HEK293 (cell line): Measurements from ENCODE around the gene ARMC12.

ENCODE experiments used
- AEBP2 ChIP-seq: fragments of 450-650 bp; formaldehyde crosslinking; IDR thresholded peaks from 2 replicates; pipeline ENCODE4 v1.5.1; 2016; ENCODE audit warnings: missing biosample characterization, missing genetic modification characterization, borderline replicate concordance
- BCL11B ChIP-seq: fragments of 450-650 bp; formaldehyde crosslinking; IDR thresholded peaks from 2 replicates; pipeline ENCODE4 v1.5.1; 2016; ENCODE audit warnings: low read depth, missing biosample characterization, missing genetic modification characterization
- ELK4 ChIP-seq: IDR thresholded peaks from 2 replicates; pipeline ENCODE4 v1.6.1; 2011; ENCODE audit warnings: mild to moderate bottlenecking, low read depth, low read length, borderline replicate concordance
- INSM2 ChIP-seq: fragments of 450-650 bp; formaldehyde crosslinking; IDR thresholded peaks from 2 replicates; pipeline ENCODE4 v1.5.1; 2016; ENCODE audit warnings: missing biosample characterization, missing genetic modification characterization
- PATZ1 ChIP-seq: fragments of 450-650 bp; formaldehyde crosslinking; IDR thresholded peaks from 2 replicates; pipeline ENCODE4 v1.5.1; 2016; ENCODE audit warnings: missing biosample characterization, missing genetic modification characterization
- SCRT2 ChIP-seq: fragments of 450-650 bp; formaldehyde crosslinking; IDR thresholded peaks from 2 replicates; pipeline ENCODE4 v1.5.1; 2016; ENCODE audit warnings: missing biosample characterization, missing genetic modification characterization
- SETDB1 ChIP-seq: IDR thresholded peaks from one replicate; pipeline ENCODE4 v1.6.1; 2017; ENCODE audit warnings: mild to moderate bottlenecking, low read length, moderate library complexity, mixed read lengths; ENCODE audit not compliant: insufficient read length
- SP7 ChIP-seq: fragments of 450-650 bp; formaldehyde crosslinking; IDR thresholded peaks from 2 replicates; pipeline ENCODE4 v1.5.1; 2016; ENCODE audit warnings: missing biosample characterization, missing genetic modification characterization
- ZBTB49 ChIP-seq: fragments of 450-650 bp; formaldehyde crosslinking; IDR thresholded peaks from 2 replicates; pipeline ENCODE4 v1.5.1; 2016; ENCODE audit warnings: missing biosample characterization, missing genetic modification characterization, low read depth
- ZBTB8A ChIP-seq: fragments of 450-650 bp; formaldehyde crosslinking; IDR thresholded peaks from 2 replicates; pipeline ENCODE4 v1.5.1; 2016; ENCODE audit warnings: missing biosample characterization, missing genetic modification characterization
- ZEB2 ChIP-seq: fragments of 450-650 bp; formaldehyde crosslinking; IDR thresholded peaks from 2 replicates; pipeline ENCODE4 v1.5.1; 2016; ENCODE audit warnings: missing biosample characterization, missing genetic modification characterization
- ZNF114 ChIP-seq: fragments of 450-650 bp; formaldehyde crosslinking; IDR thresholded peaks from 2 replicates; pipeline ENCODE4 v1.5.0; 2017; ENCODE audit warnings: missing biosample characterization, missing genetic modification characterization
- ZNF138 ChIP-seq: fragments of 450-650 bp; formaldehyde crosslinking; IDR thresholded peaks from 2 replicates; pipeline ENCODE4 v1.5.1; 2016; ENCODE audit warnings: missing biosample characterization, missing genetic modification characterization, borderline replicate concordance
- ZNF18 ChIP-seq: fragments of 450-650 bp; formaldehyde crosslinking; IDR thresholded peaks from 2 replicates; pipeline ENCODE4 v1.5.1; 2016; ENCODE audit warnings: missing biosample characterization, missing genetic modification characterization
- ZNF248 ChIP-seq: fragments of 450-650 bp; formaldehyde crosslinking; IDR thresholded peaks from 2 replicates; pipeline ENCODE4 v1.5.1; 2017; ENCODE audit warnings: missing biosample characterization, missing genetic modification characterization
- ZNF311 ChIP-seq: fragments of 450-650 bp; formaldehyde crosslinking; IDR thresholded peaks from 2 replicates; pipeline ENCODE4 v1.5.1; 2017; ENCODE audit warnings: missing biosample characterization, missing genetic modification characterization, borderline replicate concordance
- ZNF423 ChIP-seq: fragments of 450-650 bp; formaldehyde crosslinking; IDR thresholded peaks from 2 replicates; pipeline ENCODE4 v1.5.1; 2016; ENCODE audit warnings: missing biosample characterization, missing genetic modification characterization
- ZNF623 ChIP-seq: fragments of 450-650 bp; formaldehyde crosslinking; IDR thresholded peaks from 2 replicates; pipeline ENCODE4 v1.5.1; 2016; ENCODE audit warnings: missing biosample characterization, missing genetic modification characterization
- ZNF626 ChIP-seq: fragments of 450-650 bp; sonication (Bioruptor Pico); formaldehyde crosslinking; IDR thresholded peaks from 2 replicates; pipeline ENCODE4 v1.5.1; 2018; ENCODE audit warnings: missing biosample characterization, missing genetic modification characterization, inconsistent platforms
- ZNF629 ChIP-seq: fragments of 450-650 bp; formaldehyde crosslinking; IDR thresholded peaks from 2 replicates; pipeline ENCODE4 v1.5.1; 2017; ENCODE audit warnings: missing biosample characterization, missing genetic modification characterization
- ZNF654 ChIP-seq: fragments of 450-650 bp; formaldehyde crosslinking; IDR thresholded peaks from 2 replicates; pipeline ENCODE4 v1.5.1; 2016; ENCODE audit warnings: low read depth, missing biosample characterization, missing genetic modification characterization
- ZNF701 ChIP-seq: fragments of 450-650 bp; formaldehyde crosslinking; IDR thresholded peaks from 2 replicates; pipeline ENCODE4 v1.5.1; 2016; ENCODE audit warnings: missing biosample characterization, missing genetic modification characterization
- ZSCAN18 ChIP-seq: fragments of 450-650 bp; formaldehyde crosslinking; IDR thresholded peaks from 2 replicates; pipeline ENCODE4 v1.5.1; 2016; ENCODE audit warnings: missing biosample characterization, missing genetic modification characterization
- ZSCAN23 ChIP-seq: fragments of 450-650 bp; formaldehyde crosslinking; IDR thresholded peaks from 2 replicates; pipeline ENCODE4 v1.5.1; 2016; ENCODE audit warnings: missing biosample characterization, missing genetic modification characterization
- ZSCAN5A ChIP-seq: fragments of 450-650 bp; formaldehyde crosslinking; IDR thresholded peaks from 2 replicates; pipeline ENCODE4 v1.5.1; 2016; ENCODE audit warnings: missing biosample characterization, missing genetic modification characterization

ARMC12 gene

GRCh38 chr6:35731736-35732532 is 4.9 kb upstream of the ARMC12 start (continued):
- TF ChIP-seq ZNF248 (tag by site-specific recombination) = no peak
- TF ChIP-seq ZEB2 (tag by site-specific recombination) = peak; percentile 97
- 0 out of 2 replicates have a peak, but pooled peaks have one; percentile 3 for TF ChIP-seq ZNF654
- no peak for TF ChIP-seq ZNF311 (tag by site-specific recombination)
- peak; percentile 84 for TF ChIP-seq ZNF423 (tag by site-specific recombination)
- peak; percentile 91 for TF ChIP-seq SP7 (tag by site-specific recombination)
- TF ChIP-seq ZNF623 (tag by site-specific recombination) = no peak
- TF ChIP-seq ELK4 = no peak
- peak; percentile 30 for TF ChIP-seq INSM2 (tag by site-specific recombination)
- no peak for TF ChIP-seq ZNF626
- TF ChIP-seq SETDB1 = no peak
- peak; percentile 98 for TF ChIP-seq PATZ1 (tag by site-specific recombination)
- TF ChIP-seq ZNF701 = no peak
- no peak; the same call in 1 of the 2 replicates for TF ChIP-seq ZSCAN23
- TF ChIP-seq ZSCAN5A (tag by site-specific recombination) = no peak; the same call in 1 of the 2 replicates
- no peak for TF ChIP-seq ZNF138 (tag by site-specific recombination)
- peak; percentile 60; the same call in 1 of the 2 replicates for TF ChIP-seq BCL11B (tag by site-specific recombination)
- TF ChIP-seq SCRT2 (tag by site-specific recombination) = peak; percentile 97
- peak; percentile 70 for TF ChIP-seq ZNF629 (tag by site-specific recombination)
- peak; percentile 60; the same call in 1 of the 2 replicates for TF ChIP-seq ZNF18 (tag by site-specific recombination)
- TF ChIP-seq ZBTB8A (tag by site-specific recombination) = peak; percentile 99
- no peak for TF ChIP-seq ZNF114 (tag by site-specific recombination)
- TF ChIP-seq ZBTB49 = no peak
- TF ChIP-seq ZSCAN18 (tag by site-specific recombination) = 0 out of 2 replicates have a peak, but pooled peaks have one; percentile 15
- no peak for TF ChIP-seq AEBP2 (tag by site-specific recombination)
